Measurements from ENCODE around the gene TMEM150A. TPM values are rescaled to one million over a fixed set of nuclear protein-coding genes. Genes with fewer than 3 reads are reported as not detected.
A peak's percentile ranks its signal among the peaks of the same experiment; 100 is the strongest.

TMEM150A gene
- total and polyA plus RNA-seq, 2 of the 13 experiments (the other 11 are each of a cell fraction or from before 2014, with no cell fraction given) = 30.1 to 70.4 TPM

GRCh38 chr2:85628658-85629057 is 26.2 kb upstream of the TMEM150A start:
- Histone ChIP-seq H3K36me3 (replicated peaks in 1 of 2; ENCODE audit: control insufficient read depth in 1 of 2, insufficient read depth in 2 of 2, low read length in 2 of 2) (peaks cover 37 to 93% of the 10 kb centered on the region in 2 experiments), H3K9ac (ENCODE audit: insufficient read depth, low read depth, low read length) (no peak overlapping the region), H3K4me3 (replicated peaks in 1 of 3; ENCODE audit: insufficient read depth in 1 of 3, low read depth in 2 of 3, low read length in 3 of 3) (no peak overlapping the region), H3K9me3 (ENCODE audit: low read length) (no peaks in the 10 kb centered on the region), H3K4me1 (ENCODE audit: insufficient read depth, low read length) (no peaks in the 10 kb centered on the region), H3K79me2 (ENCODE audit: insufficient read depth, low read length) (no peaks in the 10 kb centered on the region), H2AFZ (ENCODE audit: low read length) (no peak overlapping the region), H3K4me2 (ENCODE audit: low read depth, low read length) (no peak overlapping the region), H4K20me1 (ENCODE audit: insufficient read depth, low read length) (no peaks in the 10 kb centered on the region), H3K27ac (ENCODE audit: extremely low read length, insufficient read depth, low read length) (no peak overlapping the region), H3K27me3 (ENCODE audit: control insufficient read depth in 1 of 2, insufficient read depth in 2 of 2, low read length in 2 of 2) (no peaks in the 10 kb centered on the region)
- intact Hi-C loops (cut with micrococcal nuclease; ENCODE audit: unreplicated experiment) = no loop called here
- BruUV-seq (replicated peaks) = TSS peak; percentile 19
- in situ Hi-C loops (cut with HindIII; ENCODE audit: extremely low pct_ligation_motif_present, low pct_unique_long_range_greater_than_20kb) = no loop called here
- ChIA-PET CTCF (ENCODE audit: low intra/inter-chr PET ratio, low total read pairs) (no interaction called here), POLR2A (no interaction called here)
- WGBS (ENCODE audit: low lambda C conversion rate) = 82% methylated on average over 2 of the region's 2 CpGs
- DNase-seq (ENCODE audit: low spot score) (no peak), FAIRE-seq (no peak), ATAC-seq (no peak)
- TF ChIP-seq POGK (CRISPR knock-in tag; conservative IDR thresholded peaks at IDR 0.05) (no peak), ZNF737 (CRISPR knock-in tag; IDR thresholded peaks at IDR 0.05; ENCODE audit: borderline replicate concordance) (no peak), MAF1 (CRISPR knock-in tag; IDR thresholded peaks at IDR 0.05; ENCODE audit: borderline replicate concordance) (no peak), ZBTB2 (CRISPR knock-in tag; IDR thresholded peaks at IDR 0.05; ENCODE audit: low read depth) (no peak), KDM3A (CRISPR knock-in tag; IDR thresholded peaks at IDR 0.05; ENCODE audit: low read depth) (no peak), SKI (IDR thresholded peaks at IDR 0.05; ENCODE audit: partially characterized antibody) (no peak), RELA (CRISPR knock-in tag; IDR thresholded peaks at IDR 0.05) (no peak), ZNF121 (CRISPR knock-in tag; IDR thresholded peaks at IDR 0.05) (no peak), JUND (CRISPR knock-in tag; IDR thresholded peaks at IDR 0.05) (no peak), PRPF4 (IDR thresholded peaks at IDR 0.05; ENCODE audit: low read depth, low read length, poor library complexity, severe bottlenecking) (no peak), RNF2 (conservative IDR thresholded peaks at IDR 0.05; ENCODE audit: low read depth) (no peak), TBL1XR1 (IDR thresholded peaks at IDR 0.05; ENCODE audit: borderline replicate concordance, low read length, partially characterized antibody) (no peak), ZNF281 (CRISPR knock-in tag; IDR thresholded peaks at IDR 0.05; ENCODE audit: borderline replicate concordance) (no peak), NKX3-1 (CRISPR knock-in tag; IDR thresholded peaks at IDR 0.05) (no peak), HCFC1 (IDR thresholded peaks at IDR 0.05; ENCODE audit: low read depth, low read length) (no peak)
